GM23338 (cell line): ENCODE measurements around the gene PALMD. TPM values are rescaled to one million over a fixed set of nuclear protein-coding genes. Genes with fewer than 3 reads are reported as not detected.
A peak's percentile ranks its signal among the peaks of the same experiment; 100 is the strongest.

Source experiments
- ATAC-seq: fragments of 200-7000 bp; cut with Tn5 transposase; 3 replicates; pipeline ENCODE4 v1.9.1; 2020
- DNase-seq: peaks from one replicate; pipeline ENCODE4 v3.0.0-alpha.2; 2015; ENCODE audit warnings: low spot score
- H2AFZ ChIP-seq: fragments of 200-600 bp; sonication (generic); 2 replicates; pipeline ENCODE4 v1.8.0; 2016; ENCODE audit warnings: antibody characterized with exemption, mild to moderate bottlenecking, moderate library complexity
- H3F3A ChIP-seq: fragments of 200-600 bp; sonication (generic); replicated peaks from 2 replicates; pipeline ENCODE4 v1.8.0; 2017; ENCODE audit warnings: antibody characterized with exemption, mixed run types, low read depth
- H3K27ac ChIP-seq: fragments of 200-600 bp; sonication (generic); 2 replicates; pipeline ENCODE4 v1.6.1; 2016; ENCODE audit warnings: low read depth
- H3K27me3 ChIP-seq: fragments of 200-600 bp; sonication (generic); 2 replicates; pipeline ENCODE4 v1.8.0; 2016; ENCODE audit warnings: mild to moderate bottlenecking, mixed run types, moderate library complexity; ENCODE audit not compliant: insufficient read depth
- H3K36me3 ChIP-seq: fragments of 200-600 bp; sonication (generic); 2 replicates; pipeline ENCODE4 v1.8.0; 2016; ENCODE audit warnings: mild to moderate bottlenecking; ENCODE audit not compliant: insufficient read depth
- H3K4me1 ChIP-seq: fragments of 200-600 bp; sonication (generic); 2 replicates; pipeline ENCODE4 v1.8.0; 2016; ENCODE audit warnings: mild to moderate bottlenecking, moderate library complexity; ENCODE audit not compliant: insufficient read depth
- H3K4me2 ChIP-seq: fragments of 200-600 bp; sonication (generic); 2 replicates; pipeline ENCODE4 v1.7.1; 2017; ENCODE audit warnings: mixed run types
- H3K4me3 ChIP-seq: fragments of 200-600 bp; sonication (generic); 2 replicates; pipeline ENCODE4 v1.6.1; 2016; ENCODE audit warnings: mixed run types
- H3K79me2 ChIP-seq: fragments of 200-600 bp; sonication (generic); replicated peaks from 2 replicates; pipeline ENCODE4 v1.8.0; 2017; ENCODE audit warnings: mild to moderate bottlenecking; ENCODE audit not compliant: insufficient read depth
- H3K9me2 ChIP-seq: fragments of 200-600 bp; sonication (generic); 2 replicates; pipeline ENCODE4 v1.8.0; 2017; ENCODE audit not compliant: insufficient read depth
- H4K20me1 ChIP-seq: fragments of 200-600 bp; sonication (generic); replicated peaks from 2 replicates; pipeline ENCODE4 v1.8.0; 2017; ENCODE audit warnings: mild to moderate bottlenecking; ENCODE audit not compliant: insufficient read depth
- H3K27ac Mint-ChIP-seq: 2 replicates; pipeline ENCODE4 v1.8.0; 2020; ENCODE audit warnings: inconsistent platforms, mild to moderate bottlenecking, moderate library complexity, mixed read lengths
- H3K27me3 Mint-ChIP-seq: 3 replicates; pipeline ENCODE4 v1.8.0; 2022; ENCODE audit warnings: low read depth, mild to moderate bottlenecking, moderate library complexity, mixed read lengths, inconsistent platforms; ENCODE audit not compliant: insufficient read depth, poor library complexity
- H3K36me3 Mint-ChIP-seq: 3 replicates; pipeline ENCODE4 v1.8.0; 2021; ENCODE audit warnings: low read depth, mild to moderate bottlenecking, inconsistent platforms, moderate library complexity, mixed read lengths
- H3K4me1 Mint-ChIP-seq: 3 replicates; pipeline ENCODE4 v1.8.0; 2020; ENCODE audit warnings: mild to moderate bottlenecking, inconsistent platforms, mixed read lengths
- H3K4me3 Mint-ChIP-seq: 3 replicates; pipeline ENCODE4 v1.8.0; 2021; ENCODE audit warnings: moderate library complexity, mild to moderate bottlenecking, inconsistent platforms, mixed read lengths
- H3K9me3 Mint-ChIP-seq: 3 replicates; pipeline ENCODE4 v1.8.0; 2020; ENCODE audit warnings: moderate library complexity, mild to moderate bottlenecking, inconsistent platforms, mixed read lengths
- CREB1 ChIP-seq: fragments of 250-450 bp; sonication (Bioruptor Pico); IDR thresholded peaks from 2 replicates; pipeline ENCODE4 v1.5.0; 2020; ENCODE audit warnings: low read depth, mild to moderate bottlenecking, moderate library complexity
- EZH2 ChIP-seq: fragments of 200-600 bp; sonication (generic); IDR thresholded peaks from one replicate; pipeline ENCODE4 v1.8.0; 2017; ENCODE audit warnings: antibody characterized with exemption, mild to moderate bottlenecking, low read depth; ENCODE audit not compliant: unreplicated experiment
- EZH2phosphoT487 ChIP-seq: fragments of 200-600 bp; sonication (generic); IDR thresholded peaks from one replicate; pipeline ENCODE4 v1.8.1; 2018; ENCODE audit warnings: antibody characterized with exemption; ENCODE audit not compliant: unreplicated experiment
- JUNB ChIP-seq: IDR thresholded peaks from one replicate; pipeline ENCODE4 v1.6.1; 2016; ENCODE audit warnings: antibody characterized with exemption; ENCODE audit not compliant: unreplicated experiment
- NANOG ChIP-seq: IDR thresholded peaks from 2 replicates; pipeline ENCODE4 v1.6.1; 2016; ENCODE audit warnings: antibody characterized with exemption, borderline replicate concordance
- POLR2AphosphoS5 ChIP-seq: IDR thresholded peaks from 2 replicates; pipeline ENCODE4 v1.6.1; 2016; ENCODE audit warnings: antibody characterized with exemption, low read depth
- STAT1 ChIP-seq: IDR thresholded peaks from one replicate; pipeline ENCODE4 v1.6.1; 2016; ENCODE audit warnings: antibody characterized with exemption; ENCODE audit not compliant: unreplicated experiment
- ZNF114 ChIP-seq: fragments of 250-450 bp; sonication (Bioruptor Pico); IDR thresholded peaks from 2 replicates; pipeline ENCODE4 v1.5.0; 2020; ENCODE audit warnings: mild to moderate bottlenecking, moderate library complexity
- ZNF331 ChIP-seq: fragments of 250-450 bp; sonication (Bioruptor Pico); IDR thresholded peaks from 2 replicates; pipeline ENCODE4 v1.5.0; 2020; ENCODE audit warnings: low read depth, mild to moderate bottlenecking, moderate library complexity
- polyA plus RNA-seq: library from polyadenylated mRNA; unstranded; fragments of >200 nt; fragmentation: Nextera tagmentation; extraction: Ambion mirVana; gene quantifications from 2 replicates; pipeline ENCODE4 v1.2.1, GENCODE V29; 2016
- total RNA-seq: library from RNA; depleted of rRNA; stranded (reverse); fragments of >200 nt; shearing (Covaris generic); gene quantifications from 2 replicates; pipeline ENCODE4 v1.2.3, GENCODE V29; 2014
- TF ChIP-seq, protein P1 (sequence below), 2 experiments: fragments of 200-600 bp in 1 of 2; sonication (generic) in 1 of 2; conservative IDR thresholded peaks; 2 replicates each; pipeline versions ENCODE4 v1.5.1 to v1.6.1; 2016 to 2017; ENCODE audit warnings: antibody characterized with exemption in 2 of 2, low read depth in 2 of 2, mild to moderate bottlenecking in 2 of 2, moderate library complexity in 1 of 2
- TF ChIP-seq, protein P2 (sequence below): IDR thresholded peaks from one replicate; pipeline ENCODE4 v1.6.1; 2018; ENCODE audit warnings: antibody characterized with exemption; ENCODE audit not compliant: unreplicated experiment
- TF ChIP-seq, protein P3 (sequence below): IDR thresholded peaks from 2 replicates; pipeline ENCODE4 v1.6.1; 2016; ENCODE audit warnings: antibody characterized with exemption

PALMD gene
- total and polyA plus RNA-seq, 2 experiments from 2014 or later, result not detected

DNA sequence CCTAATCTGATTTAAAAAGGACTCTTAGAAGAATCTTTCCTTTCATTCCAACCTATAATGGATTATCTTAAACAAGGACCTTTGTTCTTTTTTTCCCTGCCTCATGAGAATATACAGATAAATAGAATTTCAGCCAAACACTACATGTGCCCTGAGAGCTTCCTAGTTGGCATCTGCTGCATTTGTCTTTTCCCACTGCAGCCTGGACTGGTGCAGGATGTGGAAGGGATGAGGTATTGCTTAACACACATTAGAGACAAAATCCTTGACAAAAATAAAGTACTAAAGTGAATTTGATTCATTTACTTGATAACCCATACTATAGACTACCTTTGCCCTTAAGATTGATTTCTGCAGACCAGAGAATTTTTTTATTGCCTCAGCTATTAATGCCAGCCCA lies 59.5 kb downstream of the PALMD start:
- DNase-seq, result no peak
- H3K4me2 ChIP-seq, result no peak overlapping the region
- no peak overlapping the region for H3K4me3 Mint-ChIP-seq

DNA sequence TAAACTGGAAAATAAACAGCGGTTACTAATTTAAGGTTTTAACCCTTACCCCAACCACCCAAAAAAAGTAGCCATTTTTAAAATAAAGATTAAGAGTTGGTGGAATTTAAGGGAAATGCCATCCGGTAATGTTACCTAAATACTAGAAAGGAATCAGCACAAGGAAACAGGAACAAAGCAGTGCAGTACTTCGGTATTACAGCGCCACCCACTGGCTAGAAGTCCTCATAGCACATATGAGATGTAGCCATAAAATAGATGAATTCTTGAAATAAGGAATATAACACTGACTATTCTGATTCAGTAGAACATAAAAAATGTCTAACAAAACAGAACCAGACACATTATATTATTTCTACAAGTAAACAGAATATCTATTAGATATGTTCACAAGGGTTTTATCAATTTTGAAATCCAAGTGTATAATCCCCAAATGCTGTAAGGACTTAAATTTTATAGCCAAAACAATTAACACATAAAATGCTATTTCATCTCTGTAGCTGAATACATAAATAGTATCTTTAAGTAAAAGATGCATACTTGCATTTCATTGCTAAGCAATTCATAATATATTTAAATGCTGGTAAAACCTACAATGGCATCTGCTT lies 61.7 kb downstream of the PALMD start:
- no peaks in the 10 kb centered on the region for H3K27me3 ChIP-seq
- no peaks in the 10 kb centered on the region for H3F3A ChIP-seq
- Mint-ChIP-seq H3K27me3 (peaks cover 4% of the 10 kb centered on the region), H3K27ac (no peak overlapping the region), H3K9me3 (no peaks in the 10 kb centered on the region; the same call in 2 of the 3 replicates), H3K4me3 (no peak overlapping the region), H3K4me1 (0 out of 3 replicates have a peak, but pooled peaks cover 2% of the 10 kb centered on the region), H3K36me3 (peaks cover 10% of the 10 kb centered on the region; the same call in 1 of the 3 replicates)
- no peaks in the 10 kb centered on the region for H4K20me1 ChIP-seq
- no peak overlapping the region for H2AFZ ChIP-seq
- H3K9me2 ChIP-seq, result no peaks in the 10 kb centered on the region
- DNase-seq (peak; percentile 80), ATAC-seq (peak; percentile 66)
- H3K4me1 ChIP-seq, result no peaks in the 10 kb centered on the region
- no peaks in the 10 kb centered on the region for H3K79me2 ChIP-seq
- H3K27ac ChIP-seq, result no peak overlapping the region
- TF ChIP-seq, protein P1, sequence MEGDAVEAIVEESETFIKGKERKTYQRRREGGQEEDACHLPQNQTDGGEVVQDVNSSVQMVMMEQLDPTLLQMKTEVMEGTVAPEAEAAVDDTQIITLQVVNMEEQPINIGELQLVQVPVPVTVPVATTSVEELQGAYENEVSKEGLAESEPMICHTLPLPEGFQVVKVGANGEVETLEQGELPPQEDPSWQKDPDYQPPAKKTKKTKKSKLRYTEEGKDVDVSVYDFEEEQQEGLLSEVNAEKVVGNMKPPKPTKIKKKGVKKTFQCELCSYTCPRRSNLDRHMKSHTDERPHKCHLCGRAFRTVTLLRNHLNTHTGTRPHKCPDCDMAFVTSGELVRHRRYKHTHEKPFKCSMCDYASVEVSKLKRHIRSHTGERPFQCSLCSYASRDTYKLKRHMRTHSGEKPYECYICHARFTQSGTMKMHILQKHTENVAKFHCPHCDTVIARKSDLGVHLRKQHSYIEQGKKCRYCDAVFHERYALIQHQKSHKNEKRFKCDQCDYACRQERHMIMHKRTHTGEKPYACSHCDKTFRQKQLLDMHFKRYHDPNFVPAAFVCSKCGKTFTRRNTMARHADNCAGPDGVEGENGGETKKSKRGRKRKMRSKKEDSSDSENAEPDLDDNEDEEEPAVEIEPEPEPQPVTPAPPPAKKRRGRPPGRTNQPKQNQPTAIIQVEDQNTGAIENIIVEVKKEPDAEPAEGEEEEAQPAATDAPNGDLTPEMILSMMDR (conservative IDR thresholded peaks at IDR 0.05; ENCODE audit: low read depth in 2 of 2), result peak; percentile 94 to 99
- TF ChIP-seq NANOG, result no peak
- no peaks in the 10 kb centered on the region for H3K36me3 ChIP-seq
- H3K4me3 ChIP-seq, result no peak overlapping the region
- H3K4me2 ChIP-seq, result no peak overlapping the region

More for the DNA sequence above, 59.5 kb downstream of the PALMD start:
- 0 out of 2 replicates have a peak, but pooled peaks cover 2% of the 10 kb centered on the region for H3K9me2 ChIP-seq
- H3K4me1 Mint-ChIP-seq, result 0 out of 3 replicates have a peak, but pooled peaks cover 2% of the 10 kb centered on the region
- no peak overlapping the region for H3K27ac ChIP-seq
- H3K4me1 ChIP-seq, result no peaks in the 10 kb centered on the region
- no peak overlapping the region for H3K27ac Mint-ChIP-seq
- TF ChIP-seq STAT1 (no peak), CREB1 (CRISPR knock-in tag) (no peak), EZH2 (no peak), ZNF331 (CRISPR knock-in tag) (no peak), ZNF114 (CRISPR knock-in tag) (no peak), JUNB (no peak), EZH2phosphoT487 (no peak), POLR2AphosphoS5 (no peak), NANOG (no peak)
- TF ChIP-seq, protein P2, sequence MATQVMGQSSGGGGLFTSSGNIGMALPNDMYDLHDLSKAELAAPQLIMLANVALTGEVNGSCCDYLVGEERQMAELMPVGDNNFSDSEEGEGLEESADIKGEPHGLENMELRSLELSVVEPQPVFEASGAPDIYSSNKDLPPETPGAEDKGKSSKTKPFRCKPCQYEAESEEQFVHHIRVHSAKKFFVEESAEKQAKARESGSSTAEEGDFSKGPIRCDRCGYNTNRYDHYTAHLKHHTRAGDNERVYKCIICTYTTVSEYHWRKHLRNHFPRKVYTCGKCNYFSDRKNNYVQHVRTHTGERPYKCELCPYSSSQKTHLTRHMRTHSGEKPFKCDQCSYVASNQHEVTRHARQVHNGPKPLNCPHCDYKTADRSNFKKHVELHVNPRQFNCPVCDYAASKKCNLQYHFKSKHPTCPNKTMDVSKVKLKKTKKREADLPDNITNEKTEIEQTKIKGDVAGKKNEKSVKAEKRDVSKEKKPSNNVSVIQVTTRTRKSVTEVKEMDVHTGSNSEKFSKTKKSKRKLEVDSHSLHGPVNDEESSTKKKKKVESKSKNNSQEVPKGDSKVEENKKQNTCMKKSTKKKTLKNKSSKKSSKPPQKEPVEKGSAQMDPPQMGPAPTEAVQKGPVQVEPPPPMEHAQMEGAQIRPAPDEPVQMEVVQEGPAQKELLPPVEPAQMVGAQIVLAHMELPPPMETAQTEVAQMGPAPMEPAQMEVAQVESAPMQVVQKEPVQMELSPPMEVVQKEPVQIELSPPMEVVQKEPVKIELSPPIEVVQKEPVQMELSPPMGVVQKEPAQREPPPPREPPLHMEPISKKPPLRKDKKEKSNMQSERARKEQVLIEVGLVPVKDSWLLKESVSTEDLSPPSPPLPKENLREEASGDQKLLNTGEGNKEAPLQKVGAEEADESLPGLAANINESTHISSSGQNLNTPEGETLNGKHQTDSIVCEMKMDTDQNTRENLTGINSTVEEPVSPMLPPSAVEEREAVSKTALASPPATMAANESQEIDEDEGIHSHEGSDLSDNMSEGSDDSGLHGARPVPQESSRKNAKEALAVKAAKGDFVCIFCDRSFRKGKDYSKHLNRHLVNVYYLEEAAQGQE, result no peak
- TF ChIP-seq, protein P3, sequence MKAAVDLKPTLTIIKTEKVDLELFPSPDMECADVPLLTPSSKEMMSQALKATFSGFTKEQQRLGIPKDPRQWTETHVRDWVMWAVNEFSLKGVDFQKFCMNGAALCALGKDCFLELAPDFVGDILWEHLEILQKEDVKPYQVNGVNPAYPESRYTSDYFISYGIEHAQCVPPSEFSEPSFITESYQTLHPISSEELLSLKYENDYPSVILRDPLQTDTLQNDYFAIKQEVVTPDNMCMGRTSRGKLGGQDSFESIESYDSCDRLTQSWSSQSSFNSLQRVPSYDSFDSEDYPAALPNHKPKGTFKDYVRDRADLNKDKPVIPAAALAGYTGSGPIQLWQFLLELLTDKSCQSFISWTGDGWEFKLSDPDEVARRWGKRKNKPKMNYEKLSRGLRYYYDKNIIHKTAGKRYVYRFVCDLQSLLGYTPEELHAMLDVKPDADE, result no peak
- peaks cover 10% of the 10 kb centered on the region; the same call in 1 of the 3 replicates for H3K36me3 Mint-ChIP-seq
- no peaks in the 10 kb centered on the region for H4K20me1 ChIP-seq
- no peaks in the 10 kb centered on the region for H3F3A ChIP-seq
- no peak for ATAC-seq
- no peaks in the 10 kb centered on the region for H3K27me3 ChIP-seq
- H3K4me3 ChIP-seq, result no peak overlapping the region
- H3K36me3 ChIP-seq, result no peaks in the 10 kb centered on the region
- no peaks in the 10 kb centered on the region for H3K79me2 ChIP-seq
- peaks cover 4% of the 10 kb centered on the region for H3K27me3 Mint-ChIP-seq
- no peak overlapping the region for H2AFZ ChIP-seq
- no peaks in the 10 kb centered on the region; the same call in 1 of the 3 replicates for H3K9me3 Mint-ChIP-seq
